MM.1S (cell line): ENCODE data around the gene RNF130.

Experiments used
- DNase-seq: peaks from one replicate; pipeline ENCODE4 v3.0.0-alpha.2; 2015
- H2AFZ ChIP-seq: fragments of 300-600 bp; sonication (generic); 2 replicates; pipeline ENCODE4 v1.6.0; 2016; ENCODE audit warnings: antibody characterized with exemption, low read length
- H3F3A ChIP-seq: fragments of 300-600 bp; sonication (generic); 2 replicates; pipeline ENCODE4 v1.6.1; 2016; ENCODE audit warnings: mild to moderate bottlenecking, antibody characterized with exemption, low read length, moderate library complexity, mixed read lengths; ENCODE audit not compliant: insufficient read depth
- H3K27ac ChIP-seq: fragments of 300-600 bp; sonication (generic); 2 replicates; pipeline ENCODE4 v1.5.1; 2016; ENCODE audit warnings: mild to moderate bottlenecking, low read length
- H3K27me3 ChIP-seq: fragments of 300-600 bp; sonication (generic); replicated peaks from 2 replicates; pipeline ENCODE4 v1.6.0; 2016; ENCODE audit warnings: low read length; ENCODE audit not compliant: insufficient read depth
- H3K36me3 ChIP-seq: fragments of 300-600 bp; sonication (generic); replicated peaks from 2 replicates; pipeline ENCODE4 v1.6.1; 2016; ENCODE audit warnings: mild to moderate bottlenecking, low read length, mixed read lengths; ENCODE audit not compliant: insufficient read depth
- H3K4me1 ChIP-seq: fragments of 300-600 bp; sonication (generic); 2 replicates; pipeline ENCODE4 v1.6.1; 2016; ENCODE audit warnings: low read length, mixed read lengths
- H3K4me2 ChIP-seq: fragments of 300-600 bp; sonication (generic); 2 replicates; pipeline ENCODE4 v1.6.0; 2016; ENCODE audit warnings: low read depth, low read length
- H3K4me3 ChIP-seq: fragments of 300-600 bp; sonication (generic); 2 replicates; pipeline ENCODE4 v1.5.1; 2016; ENCODE audit warnings: low read length, mixed read lengths
- H3K79me2 ChIP-seq: fragments of 300-600 bp; sonication (generic); 2 replicates; pipeline ENCODE4 v1.6.1; 2016; ENCODE audit warnings: mixed run types, low read length, mixed read lengths
- H3K9ac ChIP-seq: fragments of 300-600 bp; sonication (generic); 2 replicates; pipeline ENCODE4 v1.6.1; 2016; ENCODE audit warnings: low read length, mixed read lengths
- H3K9me2 ChIP-seq: fragments of 300-600 bp; sonication (generic); replicated peaks from 2 replicates; pipeline ENCODE4 v1.6.1; 2016; ENCODE audit warnings: mild to moderate bottlenecking, low read length, mixed read lengths; ENCODE audit not compliant: insufficient read depth
- H3K9me3 ChIP-seq: fragments of 300-600 bp; sonication (generic); replicated peaks from 2 replicates; pipeline ENCODE4 v1.6.1; 2016; ENCODE audit warnings: mild to moderate bottlenecking, low read length, mixed read lengths; ENCODE audit not compliant: insufficient read depth
- H4K20me1 ChIP-seq: fragments of 300-600 bp; sonication (generic); 2 replicates; pipeline ENCODE4 v1.6.1; 2016; ENCODE audit warnings: mild to moderate bottlenecking, low read length, moderate library complexity, mixed read lengths; ENCODE audit not compliant: insufficient read depth
- EZH2 ChIP-seq: fragments of 300-600 bp; sonication (generic); optimal IDR thresholded peaks from 2 replicates; pipeline ENCODE3; 2017; ENCODE audit warnings: low read depth, mild to moderate bottlenecking, antibody characterized with exemption, low read length, mixed read lengths
- EZH2phosphoT487 ChIP-seq: fragments of 300-600 bp; sonication (generic); IDR thresholded peaks from 2 replicates; pipeline ENCODE4 v1.6.1; 2018; ENCODE audit warnings: antibody characterized with exemption, low read length
- TF ChIP-seq, protein P1 (sequence below): fragments of 300-600 bp; sonication (generic); IDR thresholded peaks from 2 replicates; pipeline ENCODE4 v1.5.1; 2016; ENCODE audit warnings: antibody characterized with exemption, low read length, mixed read lengths

Gene RNF130

DNA sequence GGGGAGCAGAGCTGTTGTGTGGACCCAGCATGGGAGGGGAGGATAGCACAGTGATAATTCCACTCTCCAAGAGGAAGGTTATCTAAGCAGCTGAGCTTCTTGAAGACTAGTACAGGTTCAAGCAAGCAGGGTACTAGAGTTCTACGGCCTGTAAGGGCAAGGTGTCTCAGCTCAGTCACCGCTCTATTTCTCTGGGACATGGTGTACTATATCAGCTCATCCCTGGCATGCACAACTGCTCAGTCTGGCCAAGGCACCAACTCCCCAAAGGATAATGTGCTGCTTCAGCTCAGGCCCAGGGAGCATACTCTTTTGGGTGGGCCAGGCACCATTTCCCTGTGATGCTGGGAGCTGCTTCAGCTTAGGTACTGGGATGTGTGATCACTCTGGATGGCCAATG, 69.8 kb downstream of the RNF130 start:
- Histone ChIP-seq H3K36me3 (no peaks in the 10 kb centered on the region), H3K27me3 (no peaks in the 10 kb centered on the region), H3K9me3 (no peaks in the 10 kb centered on the region), H3K4me3 (no peak overlapping the region), H3K9ac (no peak overlapping the region), H3K9me2 (no peaks in the 10 kb centered on the region), H3K79me2 (no peaks in the 10 kb centered on the region), H3K4me1 (no peaks in the 10 kb centered on the region), H3K27ac (no peak overlapping the region), H3F3A (no peaks in the 10 kb centered on the region), H4K20me1 (no peaks in the 10 kb centered on the region), H3K4me2 (no peak overlapping the region), H2AFZ (no peak overlapping the region)
- no peak for DNase-seq
- TF ChIP-seq EZH2 (no peak), EZH2phosphoT487 (no peak)
- TF ChIP-seq, protein P1, sequence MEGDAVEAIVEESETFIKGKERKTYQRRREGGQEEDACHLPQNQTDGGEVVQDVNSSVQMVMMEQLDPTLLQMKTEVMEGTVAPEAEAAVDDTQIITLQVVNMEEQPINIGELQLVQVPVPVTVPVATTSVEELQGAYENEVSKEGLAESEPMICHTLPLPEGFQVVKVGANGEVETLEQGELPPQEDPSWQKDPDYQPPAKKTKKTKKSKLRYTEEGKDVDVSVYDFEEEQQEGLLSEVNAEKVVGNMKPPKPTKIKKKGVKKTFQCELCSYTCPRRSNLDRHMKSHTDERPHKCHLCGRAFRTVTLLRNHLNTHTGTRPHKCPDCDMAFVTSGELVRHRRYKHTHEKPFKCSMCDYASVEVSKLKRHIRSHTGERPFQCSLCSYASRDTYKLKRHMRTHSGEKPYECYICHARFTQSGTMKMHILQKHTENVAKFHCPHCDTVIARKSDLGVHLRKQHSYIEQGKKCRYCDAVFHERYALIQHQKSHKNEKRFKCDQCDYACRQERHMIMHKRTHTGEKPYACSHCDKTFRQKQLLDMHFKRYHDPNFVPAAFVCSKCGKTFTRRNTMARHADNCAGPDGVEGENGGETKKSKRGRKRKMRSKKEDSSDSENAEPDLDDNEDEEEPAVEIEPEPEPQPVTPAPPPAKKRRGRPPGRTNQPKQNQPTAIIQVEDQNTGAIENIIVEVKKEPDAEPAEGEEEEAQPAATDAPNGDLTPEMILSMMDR, result no peak

DNA sequence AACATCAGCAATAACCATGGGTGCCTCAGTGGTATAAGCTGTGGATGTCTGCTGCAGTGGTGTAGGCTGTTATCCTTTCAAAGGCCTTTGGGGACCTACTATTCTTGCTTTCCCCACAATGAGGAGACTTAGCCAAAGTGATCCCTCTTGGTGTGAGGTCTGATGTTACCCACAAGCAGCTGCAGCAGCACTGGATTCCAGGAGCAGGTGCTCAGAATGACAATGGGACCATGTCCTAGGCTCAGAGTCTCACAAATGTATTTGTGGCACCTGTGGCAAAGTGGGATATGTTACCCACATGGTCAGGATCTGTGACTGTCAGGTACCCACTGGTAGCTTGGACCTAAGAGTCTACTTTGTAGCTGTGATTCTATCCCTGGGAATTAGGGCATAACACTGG, 70.4 kb downstream of the RNF130 start:
- DNase-seq, result no peak
- H3K27me3 ChIP-seq, result no peaks in the 10 kb centered on the region

DNA sequence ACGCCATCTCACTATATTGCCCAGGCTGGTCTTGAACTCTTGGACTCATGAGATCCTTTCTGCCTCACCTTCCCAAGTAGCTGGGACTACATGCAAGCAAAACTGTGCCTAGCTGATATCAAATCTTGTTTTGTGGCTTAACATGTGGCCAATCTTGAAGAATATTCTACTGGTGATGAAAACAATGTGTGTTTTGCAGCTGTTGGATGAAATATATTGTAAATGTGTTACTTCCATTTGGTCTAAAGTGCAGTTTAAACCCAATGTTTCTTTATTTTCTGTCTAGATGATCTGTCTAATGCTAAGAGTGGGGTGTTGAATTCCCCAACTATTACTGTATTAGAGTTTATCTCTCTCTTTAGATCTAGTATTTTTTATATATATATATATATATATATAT, 73.1 kb downstream of the RNF130 start:
- Histone ChIP-seq H3K9me2 (no peaks in the 10 kb centered on the region), H3K27ac (no peak overlapping the region), H3K36me3 (no peaks in the 10 kb centered on the region), H3K4me2 (no peak overlapping the region), H3F3A (no peaks in the 10 kb centered on the region), H3K4me1 (no peaks in the 10 kb centered on the region), H4K20me1 (no peaks in the 10 kb centered on the region), H3K4me3 (no peak overlapping the region), H3K27me3 (no peaks in the 10 kb centered on the region), H3K9ac (no peak overlapping the region), H3K79me2 (no peaks in the 10 kb centered on the region), H3K9me3 (no peaks in the 10 kb centered on the region), H2AFZ (no peak overlapping the region)
- no peak for TF ChIP-seq EZH2phosphoT487
- TF ChIP-seq, protein P1, result no peak
- no peak for TF ChIP-seq EZH2
- no peak for DNase-seq

More for the DNA sequence above, 70.4 kb downstream of the RNF130 start:
- Histone ChIP-seq H2AFZ (no peak overlapping the region), H3F3A (no peaks in the 10 kb centered on the region), H3K4me3 (no peak overlapping the region), H3K79me2 (no peaks in the 10 kb centered on the region), H3K27ac (no peak overlapping the region), H3K36me3 (no peaks in the 10 kb centered on the region), H3K9ac (no peak overlapping the region), H3K9me3 (no peaks in the 10 kb centered on the region), H4K20me1 (no peaks in the 10 kb centered on the region), H3K4me2 (no peak overlapping the region), H3K9me2 (no peaks in the 10 kb centered on the region), H3K4me1 (no peaks in the 10 kb centered on the region)
- TF ChIP-seq EZH2 (no peak), EZH2phosphoT487 (no peak)
- TF ChIP-seq, protein P1, result no peak
